CD4-positive, CD25-positive, alpha-beta regulatory T cell (primary cell): ENCODE data around the gene ADD2. TPM values are rescaled to one million over a fixed set of nuclear protein-coding genes. Genes with fewer than 3 reads are reported as not detected.
A peak's percentile ranks its signal among the peaks of the same experiment; 100 is the strongest.

Source experiments
- ATAC-seq, 2 donors: fragments of 150-1000 bp; cut with Tn5 transposase; one replicate each; pipeline ENCODE4 v1.10.0; 2021; ENCODE audit warnings: low read depth in 2 of 2, moderate number of reproducible peaks in 2 of 2, moderate library complexity in 1 of 2
- DNase-seq, 3 donors: peaks; one replicate each; pipeline versions ENCODE4 v3.0.0 to v3.0.0-alpha.2; 2012 to 2022; ENCODE audit warnings: mixed read lengths in 1 of 3
- H3K27ac ChIP-seq: one replicate; pipeline ENCODE4 v1.7.0; 2013; ENCODE audit warnings: mild to moderate bottlenecking, low read length; ENCODE audit not compliant: insufficient read depth, poor library complexity, severe bottlenecking
- H3K27me3 ChIP-seq: one replicate; pipeline ENCODE4 v1.7.0; 2013; ENCODE audit warnings: low read length; ENCODE audit not compliant: control insufficient read depth, insufficient read depth
- H3K36me3 ChIP-seq: one replicate; pipeline ENCODE4 v1.7.0; 2013; ENCODE audit warnings: mild to moderate bottlenecking, low read length, moderate library complexity; ENCODE audit not compliant: control insufficient read depth, insufficient read depth
- H3K4me1 ChIP-seq: 2 replicates; pipeline ENCODE4 v1.7.0; 2013; ENCODE audit warnings: mild to moderate bottlenecking, low read length; ENCODE audit not compliant: insufficient read depth, control insufficient read depth, poor library complexity, severe bottlenecking
- H3K4me3 ChIP-seq: one replicate; pipeline ENCODE4 v1.7.0; 2013; ENCODE audit warnings: low read depth, mild to moderate bottlenecking, low read length, moderate library complexity
- H3K9me3 ChIP-seq, 2 experiments: 1 replicate in 1 of 2; 2 replicates in 1 of 2; pipeline ENCODE4 v1.7.0; 2013; ENCODE audit warnings: low read length in 2 of 2, mild to moderate bottlenecking in 1 of 2, moderate library complexity in 1 of 2; ENCODE audit not compliant: control insufficient read depth in 2 of 2
- H3K27ac Mint-ChIP-seq, 3 donors: one replicate each; pipeline ENCODE4 v1.8.0; 2020 to 2022; ENCODE audit warnings: mild to moderate bottlenecking in 3 of 3, mixed read lengths in 3 of 3, moderate library complexity in 2 of 3
- H3K27me3 Mint-ChIP-seq: one replicate; pipeline ENCODE4 v1.8.0; 2022; ENCODE audit warnings: mild to moderate bottlenecking, mixed read lengths
- H3K36me3 Mint-ChIP-seq: one replicate; pipeline ENCODE4 v1.8.0; 2020; ENCODE audit warnings: mixed read lengths
- H3K4me1 Mint-ChIP-seq, 4 donors: one replicate each; pipeline ENCODE4 v1.8.0; 2020 to 2022; ENCODE audit warnings: mixed read lengths in 4 of 4, mild to moderate bottlenecking in 1 of 4
- H3K4me3 Mint-ChIP-seq, 4 donors: one replicate each; pipeline ENCODE4 v1.8.0; 2020 to 2022; ENCODE audit warnings: mild to moderate bottlenecking in 4 of 4, mixed read lengths in 4 of 4, moderate library complexity in 3 of 4
- H3K9me3 Mint-ChIP-seq, 7 donors: one replicate each; pipeline ENCODE4 v1.8.0; 2020 to 2022; ENCODE audit warnings: mixed read lengths in 7 of 7, mild to moderate bottlenecking in 3 of 7, moderate library complexity in 2 of 7
- polyA plus RNA-seq, 4 donors: library from polyadenylated mRNA; unstranded; fragments of 300-500 nt; fragmentation: Illumina TruSeq; gene quantifications; one replicate each; pipeline ENCODE4 v1.2.3, GENCODE V29; 2021
- total RNA-seq: library from RNA; stranded (reverse); gene quantifications from one replicate; pipeline ENCODE4 v1.2.3, GENCODE V29; 2022

Gene ADD2
- total and polyA plus RNA-seq, 5 donors from 2014 or later: 0.02 to 0.67 TPM; not detected in 3

DNA sequence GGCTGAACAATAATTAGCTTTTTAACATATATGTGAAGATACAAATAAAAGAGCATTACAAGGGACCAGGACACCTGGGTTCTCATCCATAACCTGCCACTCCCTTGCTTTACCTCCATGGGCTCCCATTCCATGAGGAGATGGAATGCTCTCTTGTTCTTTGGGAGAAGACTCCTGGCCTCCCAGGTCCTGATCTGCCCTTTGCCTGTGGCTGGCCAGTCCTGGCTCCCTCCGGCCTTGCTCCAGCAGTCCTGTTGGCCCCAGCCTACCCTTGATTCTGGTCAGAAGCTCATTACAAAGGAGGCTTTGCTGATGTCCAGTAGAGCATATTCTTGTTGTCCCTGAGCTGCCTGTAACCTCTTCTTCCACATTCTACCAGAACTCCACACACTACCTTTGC lies 60.3 kb downstream of the ADD2 start:
- Mint-ChIP-seq H3K4me3 (no peak overlapping the region), H3K9me3 (no peaks in the 10 kb centered on the region), H3K36me3 (no peaks in the 10 kb centered on the region), H3K27me3 (peaks cover 5% of the 10 kb centered on the region), H3K27ac (no peak overlapping the region), H3K4me1 (no peaks in the 10 kb centered on the region)
- H3K27me3 ChIP-seq: no peaks in the 10 kb centered on the region
- H3K4me1 ChIP-seq: no peaks in the 10 kb centered on the region
- no peak overlapping the region for H3K27ac ChIP-seq
- no peak overlapping the region for H3K4me3 ChIP-seq
- H3K36me3 ChIP-seq: no peaks in the 10 kb centered on the region
- H3K9me3 ChIP-seq: no peaks in the 10 kb centered on the region
- ATAC-seq (no peak), DNase-seq (no peak)

DNA sequence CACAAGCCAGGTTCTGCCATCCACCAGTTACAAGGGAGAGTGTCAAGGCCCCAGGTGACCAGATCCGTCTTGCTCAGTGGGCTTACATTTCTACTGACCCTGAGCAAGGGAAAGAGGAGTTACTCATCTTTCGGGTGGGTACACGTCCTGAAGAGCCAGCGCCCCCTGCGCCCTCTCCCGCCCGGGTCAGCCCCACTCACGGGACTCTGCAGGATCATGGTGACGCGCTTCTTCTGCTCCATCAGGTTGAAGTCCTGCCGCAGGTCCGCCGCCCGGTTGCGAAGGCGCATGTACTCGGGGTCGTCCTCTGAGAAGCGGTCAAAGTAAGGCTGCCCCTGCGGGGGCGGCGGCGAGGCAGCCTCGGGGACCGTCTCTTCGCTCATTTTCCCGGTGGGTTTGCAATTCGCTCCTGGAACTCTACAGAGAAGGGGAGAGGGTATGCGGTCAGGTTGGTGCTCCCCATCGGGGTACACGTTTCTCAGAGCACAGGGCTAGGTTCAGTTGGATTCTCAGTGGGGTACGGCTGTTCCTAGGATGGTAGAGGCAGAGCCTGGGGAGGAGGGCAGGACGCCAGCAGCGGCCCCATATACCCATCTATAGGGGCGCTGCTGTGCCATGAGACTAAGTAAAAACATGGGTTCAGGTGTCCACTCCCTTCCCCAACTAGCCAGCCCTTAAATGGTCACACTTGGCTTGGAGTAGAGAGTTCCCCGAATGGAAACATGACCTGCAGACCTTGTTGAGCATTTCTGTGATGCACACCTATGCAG lies 61.8 kb downstream of the ADD2 start:
- DNase-seq (no peak), ATAC-seq (no peak)
- no peaks in the 10 kb centered on the region for H3K9me3 Mint-ChIP-seq
- Histone ChIP-seq H3K4me3 (no peak overlapping the region), H3K27me3 (no peaks in the 10 kb centered on the region), H3K36me3 (no peaks in the 10 kb centered on the region), H3K9me3 (no peaks in the 10 kb centered on the region), H3K27ac (no peak overlapping the region), H3K4me1 (no peaks in the 10 kb centered on the region)
- H3K4me3 Mint-ChIP-seq: no peak overlapping the region
- H3K27ac Mint-ChIP-seq: no peak overlapping the region
- H3K36me3 Mint-ChIP-seq: no peaks in the 10 kb centered on the region
- peaks cover 11% of the 10 kb centered on the region for H3K27me3 Mint-ChIP-seq
- no peaks in the 10 kb centered on the region for H3K4me1 Mint-ChIP-seq

DNA sequence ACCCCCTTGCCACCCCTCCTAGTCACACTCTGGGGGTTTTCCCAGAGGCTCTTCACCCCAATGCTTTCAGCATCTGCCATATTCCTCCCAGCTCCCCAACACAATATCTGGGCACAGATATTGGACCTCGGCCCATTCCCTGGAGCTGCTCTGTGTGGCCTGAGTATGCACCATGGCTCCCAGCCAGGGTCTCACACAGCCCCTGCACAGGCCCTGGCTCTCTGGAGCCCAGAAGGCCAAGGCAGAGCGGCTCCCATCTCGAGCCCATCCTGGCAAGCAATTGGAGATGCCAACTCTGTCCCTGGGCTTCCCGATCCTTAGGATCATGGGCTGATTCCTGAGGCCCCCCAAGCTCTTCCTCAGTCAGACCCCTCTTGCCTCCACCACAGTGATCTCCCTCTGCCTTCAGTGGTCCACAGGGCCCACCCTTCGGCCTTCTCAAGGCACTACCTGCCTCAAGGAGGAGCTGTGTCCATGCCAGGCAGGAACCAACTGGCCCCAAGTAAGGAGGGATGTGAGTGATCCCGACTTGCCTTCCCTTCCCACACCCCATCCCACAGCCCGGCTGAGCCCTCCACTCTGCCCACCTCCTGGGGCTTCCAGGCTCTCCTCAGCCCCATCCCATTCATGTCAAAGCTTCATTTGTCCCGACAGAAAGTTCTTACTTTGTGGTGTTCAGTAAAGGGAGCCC lies 62.7 kb downstream of the ADD2 start:
- H3K27me3 Mint-ChIP-seq: peaks cover 12% of the 10 kb centered on the region
- H3K4me1 Mint-ChIP-seq: no peaks in the 10 kb centered on the region
- H3K4me3 ChIP-seq: no peak overlapping the region
- H3K36me3 Mint-ChIP-seq: no peaks in the 10 kb centered on the region
- H3K9me3 Mint-ChIP-seq: no peaks in the 10 kb centered on the region
- ATAC-seq: no peak
- H3K27ac Mint-ChIP-seq: no peak overlapping the region
- no peak overlapping the region for H3K27ac ChIP-seq
- H3K9me3 ChIP-seq: no peaks in the 10 kb centered on the region
- no peak overlapping the region for H3K4me3 Mint-ChIP-seq
- no peaks in the 10 kb centered on the region for H3K4me1 ChIP-seq
- DNase-seq: no peak
- H3K36me3 ChIP-seq: no peaks in the 10 kb centered on the region
- H3K27me3 ChIP-seq: no peaks in the 10 kb centered on the region

DNA sequence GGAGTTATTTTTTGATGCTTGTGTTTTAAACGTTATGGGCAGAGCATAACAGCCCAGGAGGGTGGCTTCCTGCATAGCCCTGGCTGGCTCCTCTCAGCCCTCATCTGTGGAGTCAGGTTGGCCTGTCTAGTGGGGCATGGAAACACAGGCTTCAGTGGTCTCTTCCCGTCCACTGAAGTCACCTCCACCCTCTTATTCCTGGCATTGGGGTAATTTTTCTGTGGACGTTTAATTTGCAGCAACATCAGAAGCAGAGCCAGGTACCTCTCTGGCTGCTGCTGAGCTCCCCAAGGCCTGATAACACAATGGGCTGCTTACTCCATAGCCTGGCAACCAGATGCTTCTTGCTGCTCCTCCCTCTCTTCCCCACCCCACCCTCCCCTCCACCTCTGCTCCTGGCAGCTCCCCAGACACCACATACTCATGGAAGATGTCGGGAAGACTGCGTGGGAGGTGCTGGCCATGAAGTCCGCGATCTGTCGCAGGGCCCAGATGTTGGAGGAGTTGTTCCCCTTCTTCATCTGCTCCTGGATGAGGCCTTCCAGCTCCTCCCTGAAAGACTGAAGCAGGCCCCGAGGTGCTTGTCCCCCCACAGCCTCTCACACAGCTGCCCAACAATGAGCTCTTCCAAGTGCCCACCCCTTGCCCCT lies 64.0 kb downstream of the ADD2 start:
- no peak overlapping the region for H3K27ac ChIP-seq

DNA sequence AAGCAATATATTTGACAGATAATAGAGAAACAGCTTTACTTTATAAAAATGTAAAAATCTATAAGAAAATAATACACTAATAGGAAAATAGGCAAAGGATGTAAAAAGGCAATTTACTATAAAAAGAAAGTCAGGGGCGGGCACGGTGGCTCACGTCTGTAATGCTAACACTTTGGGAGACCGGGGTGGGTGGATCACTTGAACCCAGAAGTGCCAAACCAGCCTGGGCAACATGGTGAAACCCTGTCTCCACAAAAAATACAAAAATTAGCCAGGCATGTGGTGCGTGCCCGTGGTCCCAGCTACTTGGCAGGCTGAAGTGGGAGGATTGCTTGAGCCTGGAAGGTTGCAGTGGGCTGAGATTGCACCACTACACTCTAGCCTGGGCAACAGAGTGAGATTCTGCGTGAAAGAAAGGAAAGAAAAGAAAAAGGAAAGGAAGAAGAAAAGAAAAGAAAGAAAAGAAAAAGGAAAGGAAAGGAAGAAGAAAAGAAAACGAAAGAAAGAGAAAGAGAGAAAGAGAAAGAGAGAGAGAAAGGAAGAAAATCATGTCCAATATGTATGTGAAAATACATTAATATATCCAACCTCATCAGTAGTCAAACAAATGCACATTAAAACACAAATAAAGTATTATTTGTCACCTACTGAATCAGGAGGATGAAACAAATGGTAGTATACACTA lies 65.1 kb downstream of the ADD2 start:
- H3K27me3 Mint-ChIP-seq: peaks cover 12% of the 10 kb centered on the region
- H3K4me3 Mint-ChIP-seq: no peak overlapping the region
- Histone ChIP-seq H3K9me3 (no peaks in the 10 kb centered on the region), H3K36me3 (no peaks in the 10 kb centered on the region), H3K4me3 (no peak overlapping the region), H3K27ac (no peak overlapping the region), H3K27me3 (no peaks in the 10 kb centered on the region), H3K4me1 (no peaks in the 10 kb centered on the region)
- DNase-seq: no peak
- H3K4me1 Mint-ChIP-seq: no peaks in the 10 kb centered on the region
- no peaks in the 10 kb centered on the region for H3K36me3 Mint-ChIP-seq
- no peak for ATAC-seq
- no peak overlapping the region for H3K27ac Mint-ChIP-seq
- H3K9me3 Mint-ChIP-seq: no peaks in the 10 kb centered on the region

More for the DNA sequence above, 64.0 kb downstream of the ADD2 start:
- H3K4me3 ChIP-seq: no peak overlapping the region
- no peaks in the 10 kb centered on the region for H3K36me3 Mint-ChIP-seq
- H3K36me3 ChIP-seq: no peaks in the 10 kb centered on the region
- peaks cover 12% of the 10 kb centered on the region for H3K27me3 Mint-ChIP-seq
- no peak overlapping the region for H3K4me3 Mint-ChIP-seq
- no peaks in the 10 kb centered on the region for H3K4me1 Mint-ChIP-seq
- H3K27ac Mint-ChIP-seq: peak overlapping the region in 1 of 3 donors; percentile 20
- no peaks in the 10 kb centered on the region for H3K9me3 Mint-ChIP-seq
- no peaks in the 10 kb centered on the region for H3K27me3 ChIP-seq
- H3K9me3 ChIP-seq: no peaks in the 10 kb centered on the region
- no peak for DNase-seq
- no peak for ATAC-seq
- no peaks in the 10 kb centered on the region for H3K4me1 ChIP-seq

DNA sequence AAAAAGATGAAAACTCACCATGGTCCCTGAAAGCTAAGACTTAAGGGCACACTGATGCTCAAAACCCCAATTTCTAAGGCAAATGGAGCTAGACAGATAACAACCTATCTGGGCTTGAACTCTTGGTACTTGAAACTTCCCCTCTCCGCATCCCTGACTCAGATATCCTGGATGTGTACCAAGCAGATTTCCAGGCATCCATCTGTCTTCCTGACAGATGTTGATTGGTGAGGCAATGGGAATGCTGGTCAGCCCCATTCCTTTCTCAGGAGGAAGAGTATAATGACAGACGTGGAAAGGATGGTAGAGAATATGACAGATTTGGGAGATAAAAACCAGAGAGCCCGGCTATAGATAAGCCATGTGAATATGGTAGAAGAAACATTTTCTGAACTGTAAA lies 69.2 kb downstream of the ADD2 start:
- DNase-seq (no peak), ATAC-seq (no peak)
- Histone ChIP-seq H3K4me3 (no peak overlapping the region), H3K36me3 (no peaks in the 10 kb centered on the region), H3K27ac (no peak overlapping the region), H3K4me1 (no peaks in the 10 kb centered on the region), H3K9me3 (no peaks in the 10 kb centered on the region), H3K27me3 (no peaks in the 10 kb centered on the region)
- Mint-ChIP-seq H3K4me1 (no peaks in the 10 kb centered on the region), H3K9me3 (no peaks in the 10 kb centered on the region), H3K27me3 (peaks cover 8% of the 10 kb centered on the region), H3K27ac (no peak overlapping the region), H3K4me3 (no peak overlapping the region), H3K36me3 (no peaks in the 10 kb centered on the region)

DNA sequence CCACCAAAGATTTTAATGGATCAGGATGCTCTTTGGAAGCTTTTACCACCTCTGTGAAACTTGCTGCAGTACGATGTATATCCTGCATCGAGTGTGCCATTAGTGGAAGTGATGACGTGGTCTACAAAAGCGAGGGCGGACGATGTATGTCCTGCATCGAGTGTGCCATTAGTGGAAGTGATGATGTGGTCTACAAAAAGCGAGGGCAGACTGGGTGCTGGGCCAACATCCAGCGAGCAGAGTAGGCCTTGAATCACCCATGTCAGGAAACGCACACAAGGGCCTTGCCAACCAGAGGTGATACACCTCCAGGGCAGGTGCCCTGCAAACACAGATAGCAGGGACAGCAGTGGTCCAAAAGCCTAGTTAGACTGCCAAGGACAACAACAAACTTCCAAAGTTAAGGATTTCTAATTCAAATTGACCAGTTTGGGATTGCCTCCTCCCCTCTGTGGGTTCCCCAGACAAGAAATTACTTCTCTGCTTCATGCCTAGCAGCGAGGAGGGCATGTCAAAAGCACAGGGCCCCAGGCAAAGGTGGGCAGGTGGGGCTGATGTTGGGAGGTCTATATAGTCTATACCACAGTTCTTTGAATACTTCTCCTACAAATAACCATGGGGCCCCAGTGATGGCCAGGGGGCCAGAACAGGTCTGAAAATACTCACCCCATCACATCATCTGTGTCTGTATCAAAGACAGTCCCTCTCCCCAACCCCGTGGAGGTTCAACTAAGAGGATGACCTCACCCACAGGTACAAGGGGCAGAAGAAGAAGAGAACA lies 70.2 kb downstream of the ADD2 start:
- Mint-ChIP-seq H3K4me3 (no peak overlapping the region), H3K27me3 (peaks cover 8% of the 10 kb centered on the region), H3K36me3 (no peaks in the 10 kb centered on the region), H3K27ac (no peak overlapping the region), H3K4me1 (no peaks in the 10 kb centered on the region), H3K9me3 (no peaks in the 10 kb centered on the region)
- no peak overlapping the region for H3K27ac ChIP-seq
- no peaks in the 10 kb centered on the region for H3K36me3 ChIP-seq
- no peaks in the 10 kb centered on the region for H3K9me3 ChIP-seq
- no peak overlapping the region for H3K4me3 ChIP-seq
- ATAC-seq (no peak), DNase-seq (no peak)
- H3K4me1 ChIP-seq: no peaks in the 10 kb centered on the region
- no peaks in the 10 kb centered on the region for H3K27me3 ChIP-seq
